Endodermal cell (in vitro differentiated cells): Measurements from ENCODE around the gene MYOC. TPM values are rescaled to one million over a fixed set of nuclear protein-coding genes. Genes with fewer than 3 reads are reported as not detected.
"Not testable (repeated sequence)": the region's sequence is repeated elsewhere in the genome, so short reads cannot be mapped to it uniquely, and the experiment has no call there.

Experiments used
- DNase-seq: peaks from one replicate; pipeline ENCODE4 v3.0.0-alpha.2; 2017
- H3K27ac ChIP-seq: 2 replicates; pipeline ENCODE4 v1.5.1; 2013; ENCODE audit warnings: mild to moderate bottlenecking, low read depth, low read length, moderate library complexity
- H3K27me3 ChIP-seq: 2 replicates; pipeline ENCODE4 v1.6.1; 2013; ENCODE audit warnings: mild to moderate bottlenecking, low read length, moderate library complexity; ENCODE audit not compliant: insufficient read depth, control insufficient read depth, poor library complexity, severe bottlenecking
- H3K36me3 ChIP-seq: 2 replicates; pipeline ENCODE4 v1.7.0; 2013; ENCODE audit warnings: mild to moderate bottlenecking, low read length, moderate library complexity; ENCODE audit not compliant: control insufficient read depth, insufficient read depth
- H3K4me1 ChIP-seq: one replicate; pipeline ENCODE4 v1.7.0; 2013; ENCODE audit warnings: low read length; ENCODE audit not compliant: control insufficient read depth, insufficient read depth
- H3K4me3 ChIP-seq: 2 replicates; pipeline ENCODE4 v1.5.1; 2013; ENCODE audit warnings: mild to moderate bottlenecking, low read length, moderate library complexity
- H3K9ac ChIP-seq: 2 replicates; pipeline ENCODE4 v1.6.1; 2013; ENCODE audit warnings: mild to moderate bottlenecking, low read length, moderate library complexity; ENCODE audit not compliant: poor library complexity, severe bottlenecking; ENCODE audit errors: extremely low read depth
- H3K9me3 ChIP-seq: 2 replicates; pipeline ENCODE4 v1.6.1; 2013; ENCODE audit warnings: mild to moderate bottlenecking, low read length, moderate library complexity; ENCODE audit not compliant: control insufficient read depth
- H3K27ac Mint-ChIP-seq: 2 replicates; pipeline ENCODE4 v1.8.0; 2020; ENCODE audit warnings: mixed read lengths
- H3K27me3 Mint-ChIP-seq: 2 replicates; pipeline ENCODE4 v1.8.0; 2021; ENCODE audit warnings: mild to moderate bottlenecking, mixed read lengths; ENCODE audit not compliant: insufficient read depth
- H3K36me3 Mint-ChIP-seq: 2 replicates; pipeline ENCODE4 v1.8.0; 2020; ENCODE audit warnings: low read depth, mixed read lengths
- H3K4me1 Mint-ChIP-seq: 2 replicates; pipeline ENCODE4 v1.8.0; 2020; ENCODE audit warnings: mixed read lengths
- H3K4me3 Mint-ChIP-seq: 2 replicates; pipeline ENCODE4 v1.8.0; 2020; ENCODE audit warnings: mild to moderate bottlenecking, moderate library complexity, mixed read lengths
- H3K9me3 Mint-ChIP-seq: 2 replicates; pipeline ENCODE4 v1.8.0; 2020; ENCODE audit warnings: mild to moderate bottlenecking, mixed read lengths
- WGBS, 2 experiments: methylation state at CpG; one replicate each; pipeline versions ENCODE4 v1.1.5 to v1.1.7; 2013; ENCODE audit warnings: missing lambda C conversion rate in 2 of 2, mixed read lengths in 1 of 2; ENCODE audit not compliant: insufficient coverage in 1 of 2, insufficient read length in 1 of 2; 5-methylcytosine and 5-hydroxymethylcytosine counted together
- total RNA-seq, 2 donors: library from RNA; stranded (reverse); fragmentation: NEBNext Ultra II Directional in 1 of 2; extraction: Animal tissue kit (Norgen Biotek cat#: 25700) in 1 of 2; gene quantifications; 2 replicates in 1 of 2; 3 replicates in 1 of 2; pipeline ENCODE4 v1.2.1, GENCODE V29; 2021
- TF ChIP-seq, protein P1 (sequence below): fragments of 200-600 bp; sonication (generic); conservative IDR thresholded peaks from 2 replicates; pipeline ENCODE4 v1.5.0; 2021; ENCODE audit warnings: antibody characterized with exemption, mild to moderate bottlenecking

The MYOC gene
- total RNA-seq, 2 donors from 2014 or later, result not detected

DNA sequence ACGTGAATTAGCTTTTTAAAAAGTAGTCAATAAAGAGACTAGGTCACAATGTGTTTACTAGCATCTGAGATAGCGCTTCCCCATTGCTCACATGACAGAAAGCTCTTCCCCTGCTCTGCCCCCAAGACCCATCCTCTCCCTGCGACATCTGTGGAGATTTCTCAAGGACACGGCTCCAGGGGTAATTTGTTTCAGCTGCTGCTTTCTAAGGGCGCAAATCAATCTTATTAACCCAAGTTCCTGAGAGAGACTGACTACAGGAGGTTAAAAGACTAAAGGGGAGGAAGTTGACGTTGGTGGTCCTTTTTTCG, 30.4 kb downstream of the MYOC start, which contains the start of gene MYOCOS:
Gene MYOCOS, plus strand, starts transcription at position 92 of the 311 bp plus-strand sequence. CDS start 1,641 bp downstream, outside the sequence.
- no peak within 1 kb of the TSS for H3K27ac Mint-ChIP-seq
- DNase-seq, result no peak
- H3K9ac ChIP-seq, result no peak within 1 kb of the TSS
- H3K4me3 Mint-ChIP-seq, result no peak within 1 kb of the TSS
- no peaks in the 10 kb centered on the region for H3K9me3 Mint-ChIP-seq
- TF ChIP-seq, protein P1, sequence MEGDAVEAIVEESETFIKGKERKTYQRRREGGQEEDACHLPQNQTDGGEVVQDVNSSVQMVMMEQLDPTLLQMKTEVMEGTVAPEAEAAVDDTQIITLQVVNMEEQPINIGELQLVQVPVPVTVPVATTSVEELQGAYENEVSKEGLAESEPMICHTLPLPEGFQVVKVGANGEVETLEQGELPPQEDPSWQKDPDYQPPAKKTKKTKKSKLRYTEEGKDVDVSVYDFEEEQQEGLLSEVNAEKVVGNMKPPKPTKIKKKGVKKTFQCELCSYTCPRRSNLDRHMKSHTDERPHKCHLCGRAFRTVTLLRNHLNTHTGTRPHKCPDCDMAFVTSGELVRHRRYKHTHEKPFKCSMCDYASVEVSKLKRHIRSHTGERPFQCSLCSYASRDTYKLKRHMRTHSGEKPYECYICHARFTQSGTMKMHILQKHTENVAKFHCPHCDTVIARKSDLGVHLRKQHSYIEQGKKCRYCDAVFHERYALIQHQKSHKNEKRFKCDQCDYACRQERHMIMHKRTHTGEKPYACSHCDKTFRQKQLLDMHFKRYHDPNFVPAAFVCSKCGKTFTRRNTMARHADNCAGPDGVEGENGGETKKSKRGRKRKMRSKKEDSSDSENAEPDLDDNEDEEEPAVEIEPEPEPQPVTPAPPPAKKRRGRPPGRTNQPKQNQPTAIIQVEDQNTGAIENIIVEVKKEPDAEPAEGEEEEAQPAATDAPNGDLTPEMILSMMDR, result no peak
- H3K27ac ChIP-seq, result no peak within 1 kb of the TSS
- WGBS, 2 experiments, result 91 to 95% methylated on average over 5 to 7 of the region's 7 CpGs
- H3K4me3 ChIP-seq, result no peak within 1 kb of the TSS
- H3K27me3 ChIP-seq, result peaks cover 15% of the 10 kb centered on the region
- H3K4me1 Mint-ChIP-seq, result no peaks in the 10 kb centered on the region
- no peaks in the 10 kb centered on the region for H3K4me1 ChIP-seq
- no peaks in the 10 kb centered on the region for H3K36me3 ChIP-seq
- no peaks in the 10 kb centered on the region for H3K36me3 Mint-ChIP-seq
- peaks cover 6% of the 10 kb centered on the region for H3K27me3 Mint-ChIP-seq
- H3K9me3 ChIP-seq, result no peaks in the 10 kb centered on the region

DNA sequence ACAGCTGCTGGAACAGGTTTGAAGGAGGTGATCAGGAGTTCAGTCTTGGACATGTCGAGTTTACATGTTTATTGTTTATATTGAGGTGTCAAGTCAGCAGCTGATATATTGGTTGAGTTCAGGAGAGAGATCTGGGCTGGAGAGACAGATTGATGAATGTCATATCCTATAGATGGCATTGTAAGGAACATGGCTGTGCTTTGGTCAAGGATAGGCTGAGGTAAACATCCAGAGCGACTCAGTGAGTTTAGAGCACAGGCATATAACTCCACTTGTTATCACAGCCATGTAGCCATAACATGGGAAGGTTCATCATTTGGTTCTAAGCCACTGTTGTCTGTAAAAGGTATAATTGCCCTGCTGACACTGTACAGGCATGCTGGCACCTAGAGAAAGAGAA, 35.9 kb downstream of the MYOC start:
- 89 to 93% methylated on average over 2 of the region's 2 CpGs for WGBS, 2 experiments
- no peak overlapping the region for H3K27ac Mint-ChIP-seq

DNA sequence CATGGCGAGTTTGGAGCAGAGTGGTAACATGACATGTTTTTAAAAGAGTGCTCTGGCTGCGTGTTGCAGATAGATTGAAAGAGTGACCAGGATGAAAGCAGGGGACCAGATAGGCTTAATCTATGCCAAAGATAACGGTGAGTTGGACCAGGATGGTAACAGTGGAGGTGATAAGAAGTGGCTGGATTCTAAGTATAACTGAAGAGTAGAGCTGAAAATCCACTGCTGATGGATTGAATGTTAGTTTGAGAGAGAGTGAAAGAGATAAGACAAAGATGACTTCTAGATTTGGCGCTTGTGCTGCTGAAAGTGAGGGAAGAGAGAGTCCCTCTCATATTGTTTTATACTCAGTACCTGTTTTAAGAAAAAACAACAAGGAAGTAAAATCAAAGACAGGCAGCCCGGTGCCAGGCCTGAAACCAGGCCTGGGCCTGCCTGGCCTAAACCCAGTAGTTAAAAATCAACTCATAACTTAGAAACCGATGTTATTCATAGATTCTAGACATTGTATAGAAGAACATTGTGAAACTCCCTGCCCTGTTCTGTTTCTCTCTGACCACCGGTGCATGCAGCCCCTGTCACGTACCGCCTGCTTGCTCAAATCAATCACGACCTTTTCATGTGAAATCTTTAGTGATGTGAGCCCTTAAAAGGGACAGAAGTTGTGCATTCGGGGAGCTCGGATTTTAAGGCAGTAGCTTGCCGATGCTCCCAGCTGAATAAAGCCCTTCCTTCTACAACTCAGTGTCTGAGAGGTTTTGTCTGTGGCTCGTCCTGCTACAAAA, 37.2 kb downstream of the MYOC start:
- H3K27ac ChIP-seq, H3K9ac ChIP-seq, H3K27ac Mint-ChIP-seq, H3K4me3 ChIP-seq, H3K9me3 ChIP-seq, H3K27me3 Mint-ChIP-seq, H3K36me3 Mint-ChIP-seq, H3K9me3 Mint-ChIP-seq, H3K4me1 Mint-ChIP-seq, H3K4me3 Mint-ChIP-seq, H3K36me3 ChIP-seq, H3K4me1 ChIP-seq, DNase-seq: not testable (repeated sequence)
- WGBS, 2 experiments, result 88 to 92% methylated on average over 8 to 14 of the region's 14 CpGs
- peaks cover 21% of the 10 kb centered on the region for H3K27me3 ChIP-seq

More for the DNA sequence above, 35.9 kb downstream of the MYOC start:
- no peak for DNase-seq
- H3K27me3 ChIP-seq, result peaks cover 21% of the 10 kb centered on the region
- H3K36me3 Mint-ChIP-seq, result no peaks in the 10 kb centered on the region
- H3K4me3 Mint-ChIP-seq, result no peak overlapping the region
- no peak overlapping the region for H3K27ac ChIP-seq
- H3K9me3 Mint-ChIP-seq, result no peaks in the 10 kb centered on the region
- no peaks in the 10 kb centered on the region for H3K4me1 ChIP-seq
- H3K36me3 ChIP-seq, result no peaks in the 10 kb centered on the region
- H3K9ac ChIP-seq, result no peak overlapping the region
- H3K27me3 Mint-ChIP-seq, result peaks cover 9% of the 10 kb centered on the region
- TF ChIP-seq, protein P1, result no peak
- no peaks in the 10 kb centered on the region for H3K9me3 ChIP-seq
- no peak overlapping the region for H3K4me3 ChIP-seq
- peaks cover 6% of the 10 kb centered on the region for H3K4me1 Mint-ChIP-seq
